ENCODE results near the gene STK32B. TPM values are rescaled to one million over a fixed set of nuclear protein-coding genes. Genes with fewer than 3 reads are reported as not detected.

Gene STK32B
- total and polyA plus RNA-seq, 2 donors (not counting 3 experiments of a cell fraction or from before 2014, with no cell fraction given) = 5.6 to 7.8 TPM

DNA sequence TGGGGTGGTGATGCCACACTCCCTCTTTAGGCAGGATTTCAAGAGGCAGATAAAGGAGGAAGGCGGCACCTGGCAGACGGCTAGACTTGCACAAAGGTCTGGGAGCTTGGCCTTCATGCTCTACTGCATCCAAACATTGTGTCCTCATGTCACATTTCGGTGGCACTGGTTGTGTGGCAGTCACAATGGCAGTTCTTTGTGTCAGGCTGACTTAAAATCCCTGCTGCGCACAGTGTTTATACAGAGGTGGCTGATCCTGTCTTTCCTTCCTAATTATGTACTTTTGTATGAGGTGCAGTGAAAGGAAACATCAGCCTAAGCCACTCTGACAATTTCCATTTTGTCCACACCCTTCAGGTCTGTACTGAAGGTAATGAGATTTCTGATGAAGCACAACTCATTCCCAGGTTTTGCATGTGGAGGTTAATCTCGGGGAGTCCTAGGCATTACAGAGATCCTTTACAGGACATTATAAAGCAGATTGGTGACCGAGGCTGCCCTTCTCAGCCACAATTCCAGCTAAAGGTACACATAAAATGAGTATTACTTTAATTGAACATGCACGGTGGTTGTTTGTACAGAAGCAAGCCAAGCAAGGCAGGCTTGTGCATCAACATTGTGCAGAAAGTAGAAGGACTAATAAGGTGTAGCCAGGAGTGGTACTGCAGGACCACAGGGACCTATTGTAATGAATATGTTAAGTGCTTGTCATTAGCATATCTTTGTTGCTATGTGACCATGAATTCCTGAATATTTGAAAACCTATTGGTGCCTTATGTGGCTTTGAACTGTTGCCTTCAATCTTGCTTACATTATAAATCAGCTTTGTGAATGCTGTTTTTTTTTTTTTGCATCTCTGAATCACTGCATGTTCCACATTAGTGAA is 147.6 kb downstream of the STK32B start:
- H3K9me1 ChIP-seq (replicated peaks; ENCODE audit: control insufficient read depth, extremely low read depth, insufficient read depth, low read length) = no peaks in the 10 kb centered on the region
- no peaks in the 10 kb centered on the region for H3K4me1 ChIP-seq (ENCODE audit: control insufficient read depth, extremely low read depth, insufficient read depth, low read length)
- no peaks in the 10 kb centered on the region for H3K9me3 ChIP-seq (replicated peaks; ENCODE audit: control insufficient read depth, insufficient read depth, low read length)
- FAIRE-seq = no peak
- ChIA-PET POLR2A (no interaction called here), CTCF (no interaction called here)
- H3K27ac ChIP-seq (ENCODE audit: insufficient read depth, low read depth, low read length) = no peak overlapping the region
- intact Hi-C loops (cut with micrococcal nuclease) = no loop called here
- H3K36me3 ChIP-seq (ENCODE audit: control insufficient read depth in 2 of 2, extremely low read depth in 1 of 2, insufficient read depth in 2 of 2, low read length in 2 of 2) = no peaks in the 10 kb centered on the region
- no peak overlapping the region for H3K4me3 ChIP-seq (replicated peaks in 1 of 3; ENCODE audit: insufficient read depth in 1 of 3, low read depth in 1 of 3, low read length in 3 of 3)
- TF ChIP-seq POLR2A (IDR thresholded peaks at IDR 0.05; ENCODE audit: low read depth, low read length) = no peak
- TF ChIP-seq, protein P1, sequence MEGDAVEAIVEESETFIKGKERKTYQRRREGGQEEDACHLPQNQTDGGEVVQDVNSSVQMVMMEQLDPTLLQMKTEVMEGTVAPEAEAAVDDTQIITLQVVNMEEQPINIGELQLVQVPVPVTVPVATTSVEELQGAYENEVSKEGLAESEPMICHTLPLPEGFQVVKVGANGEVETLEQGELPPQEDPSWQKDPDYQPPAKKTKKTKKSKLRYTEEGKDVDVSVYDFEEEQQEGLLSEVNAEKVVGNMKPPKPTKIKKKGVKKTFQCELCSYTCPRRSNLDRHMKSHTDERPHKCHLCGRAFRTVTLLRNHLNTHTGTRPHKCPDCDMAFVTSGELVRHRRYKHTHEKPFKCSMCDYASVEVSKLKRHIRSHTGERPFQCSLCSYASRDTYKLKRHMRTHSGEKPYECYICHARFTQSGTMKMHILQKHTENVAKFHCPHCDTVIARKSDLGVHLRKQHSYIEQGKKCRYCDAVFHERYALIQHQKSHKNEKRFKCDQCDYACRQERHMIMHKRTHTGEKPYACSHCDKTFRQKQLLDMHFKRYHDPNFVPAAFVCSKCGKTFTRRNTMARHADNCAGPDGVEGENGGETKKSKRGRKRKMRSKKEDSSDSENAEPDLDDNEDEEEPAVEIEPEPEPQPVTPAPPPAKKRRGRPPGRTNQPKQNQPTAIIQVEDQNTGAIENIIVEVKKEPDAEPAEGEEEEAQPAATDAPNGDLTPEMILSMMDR (IDR thresholded peaks at IDR 0.05; ENCODE audit: extremely low read depth in 1 of 2, insufficient read depth in 1 of 2, low read depth in 1 of 2, low read length in 2 of 2) = no peak
- TF ChIP-seq FOS (IDR thresholded peaks at IDR 0.05; ENCODE audit: borderline replicate concordance, insufficient read depth, low read length) = no peak
- TF ChIP-seq MYC (IDR thresholded peaks at IDR 0.05; ENCODE audit: low read depth, low read length) = no peak
- TF ChIP-seq JUN (IDR thresholded peaks at IDR 0.05; ENCODE audit: borderline replicate concordance, insufficient read depth, insufficient read length, low read depth) = no peak
- TF ChIP-seq, protein P2, sequence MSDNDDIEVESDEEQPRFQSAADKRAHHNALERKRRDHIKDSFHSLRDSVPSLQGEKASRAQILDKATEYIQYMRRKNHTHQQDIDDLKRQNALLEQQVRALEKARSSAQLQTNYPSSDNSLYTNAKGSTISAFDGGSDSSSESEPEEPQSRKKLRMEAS (IDR thresholded peaks at IDR 0.05; ENCODE audit: insufficient read depth, insufficient read length) = no peak
- TF ChIP-seq GATA2 (IDR thresholded peaks at IDR 0.05; ENCODE audit: insufficient read depth, insufficient read length, low read depth, low read length) = no peak
- no peak for TF ChIP-seq POLR2AphosphoS5 (IDR thresholded peaks at IDR 0.05; ENCODE audit: insufficient read depth, low read depth, low read length)
- TF ChIP-seq EZH2 (IDR thresholded peaks at IDR 0.05; ENCODE audit: borderline replicate concordance, low read depth, low read length, severe bottlenecking) = no peak
- H3K9ac ChIP-seq (replicated peaks; ENCODE audit: extremely low read depth, insufficient read depth, low read length) = no peak overlapping the region
- no peaks in the 10 kb centered on the region for H3K27me3 ChIP-seq (ENCODE audit: control insufficient read depth in 2 of 2, insufficient read depth in 2 of 2, low read length in 2 of 2)
- no peaks in the 10 kb centered on the region for H4K20me1 ChIP-seq (replicated peaks; ENCODE audit: control insufficient read depth, extremely low read depth, insufficient read depth, low read length)
- BruUV-seq (replicated peaks) = no TSS peak
- DNase-seq (ENCODE audit: low read depth, low spot score) = no peak
- H3K79me2 ChIP-seq (ENCODE audit: control insufficient read depth, insufficient read depth, low read length) = no peaks in the 10 kb centered on the region
- dilution Hi-C loops (cut with MboI; ENCODE audit: extremely low pct_ligation_motif_present, low sequenced_read_pairs) = no loop called here
- no peak overlapping the region for H2AFZ ChIP-seq (ENCODE audit: low read depth, low read length)
- no peak overlapping the region for H3K4me2 ChIP-seq (ENCODE audit: insufficient read depth, low read length)

All from endothelial cell of umbilical vein (primary cell).